Inflammatory macrophage treated with lipopolysaccharide for 1 hour (primary cell): Measurements from ENCODE around the gene LMAN1L.
A peak's percentile ranks its signal among the peaks of the same experiment; 100 is the strongest.

ENCODE experiments used
- DNase-seq, 2 donors: peaks; one replicate each; pipeline ENCODE4 v3.0.0-alpha.2; 2020 to 2022

Gene LMAN1L

DNA sequence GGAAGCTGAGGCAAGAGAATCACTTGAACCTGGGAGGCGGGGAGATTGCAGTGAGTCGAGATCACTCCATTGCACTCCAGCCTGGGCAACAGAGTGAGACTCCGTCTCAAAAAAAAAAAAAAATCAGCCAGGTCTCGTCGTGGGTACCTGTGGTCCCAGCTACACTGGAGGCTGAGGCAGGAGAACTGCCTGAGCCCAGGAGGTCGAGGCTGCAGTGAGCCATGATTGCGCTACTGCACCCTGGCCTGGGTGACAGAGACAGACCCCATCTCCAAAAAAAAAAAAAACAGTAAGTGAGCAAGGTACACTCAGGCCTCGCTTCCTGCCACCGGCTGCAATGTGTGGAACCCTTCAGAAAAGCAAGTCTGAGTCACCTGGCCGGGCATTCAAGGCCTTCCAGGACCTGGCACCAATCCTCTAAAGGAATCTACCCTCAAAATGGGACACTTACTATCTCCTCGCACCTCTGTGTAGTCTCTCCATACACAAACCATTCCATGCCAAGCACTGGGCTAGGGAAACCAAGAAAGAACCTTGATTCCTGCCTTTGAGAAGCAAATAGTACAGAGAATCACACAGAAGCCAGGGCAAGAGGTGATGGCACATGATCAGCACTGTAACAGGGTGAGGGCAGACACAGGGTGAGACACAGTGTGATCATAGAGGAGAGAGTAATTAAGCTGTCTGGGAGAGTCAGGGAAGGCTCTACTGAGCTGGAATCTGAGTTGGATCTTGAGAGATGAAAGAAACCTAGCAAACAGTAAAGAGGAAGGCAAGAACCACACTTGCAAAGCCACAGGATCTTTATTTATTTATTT, 50.8 kb downstream of the LMAN1L start:
- no peak for DNase-seq

DNA sequence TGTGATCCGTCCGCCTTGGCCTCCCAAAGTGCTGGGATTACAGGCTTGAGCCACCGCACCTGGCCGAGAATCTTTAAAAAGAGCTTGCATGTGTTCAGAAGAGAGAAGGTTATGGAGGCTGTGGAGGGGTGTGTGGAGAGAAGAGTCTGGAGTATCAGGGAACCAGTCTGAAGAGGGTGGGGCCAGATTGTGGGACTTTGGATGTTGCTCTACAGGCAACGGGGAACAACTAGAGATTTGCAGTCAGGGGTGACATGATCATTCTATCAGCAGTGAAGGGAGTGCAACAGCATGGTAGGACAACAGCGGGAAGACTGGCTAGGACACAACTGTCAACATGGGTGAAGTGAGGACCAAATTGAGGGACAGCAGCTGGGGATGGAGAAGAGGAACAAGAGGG, 51.7 kb downstream of the LMAN1L start:
- DNase-seq = no peak

DNA sequence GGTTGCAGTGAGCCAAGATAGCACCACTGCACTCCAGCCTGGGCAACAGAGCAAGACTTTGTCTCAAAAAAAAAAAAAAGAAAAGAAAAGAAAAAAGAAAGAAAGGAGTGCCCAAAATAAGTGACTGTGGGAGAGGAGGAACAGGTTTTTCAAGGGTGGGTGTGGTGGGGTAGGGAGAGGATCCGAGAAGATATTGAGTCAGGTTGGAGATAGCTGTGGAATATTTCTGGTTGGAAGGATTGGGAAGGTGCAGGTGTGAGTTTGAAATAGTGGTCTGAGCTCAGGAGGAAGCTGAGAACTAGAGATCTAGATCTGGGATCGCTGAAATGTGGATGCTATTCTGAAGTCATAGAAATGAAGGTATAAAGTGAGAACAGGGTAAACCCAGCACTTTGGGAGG, 52.7 kb downstream of the LMAN1L start:
- DNase-seq = no peak

GRCh38 chr15:74866090-74866489, 53.5 kb downstream of the LMAN1L start:
- DNase-seq = no peak

DNA sequence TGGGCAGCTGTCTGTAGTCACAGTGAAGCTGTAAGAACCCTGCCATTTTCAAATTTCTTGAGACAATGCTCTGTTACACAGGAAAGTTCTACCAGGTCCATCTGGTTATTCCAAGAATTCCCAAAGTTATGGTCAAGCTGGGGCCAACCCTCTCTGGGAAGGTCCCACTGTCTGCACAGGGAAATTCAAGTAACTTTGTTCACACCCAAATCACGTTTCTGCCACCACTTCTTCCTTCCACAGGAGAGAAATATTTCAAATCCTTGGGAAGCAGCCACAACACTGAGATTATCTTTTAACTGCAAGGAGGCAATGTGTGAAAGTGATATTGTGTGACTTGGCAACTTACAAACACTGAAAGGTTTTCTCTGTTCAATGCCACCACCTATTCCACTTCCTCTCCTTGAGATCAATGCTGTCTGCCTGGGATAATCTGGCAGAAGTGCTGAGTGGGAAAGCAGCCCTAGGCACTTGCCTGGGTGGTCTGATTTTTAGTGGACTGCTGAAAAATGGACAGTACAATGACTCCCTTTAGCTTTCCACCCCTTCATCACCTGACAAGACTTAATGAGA, 54.9 kb downstream of the LMAN1L start:
- DNase-seq = no peak

GRCh38 chr15:74868059-74868458, 55.4 kb downstream of the LMAN1L start:
- DNase-seq = peak; percentile 79 to 89

DNA sequence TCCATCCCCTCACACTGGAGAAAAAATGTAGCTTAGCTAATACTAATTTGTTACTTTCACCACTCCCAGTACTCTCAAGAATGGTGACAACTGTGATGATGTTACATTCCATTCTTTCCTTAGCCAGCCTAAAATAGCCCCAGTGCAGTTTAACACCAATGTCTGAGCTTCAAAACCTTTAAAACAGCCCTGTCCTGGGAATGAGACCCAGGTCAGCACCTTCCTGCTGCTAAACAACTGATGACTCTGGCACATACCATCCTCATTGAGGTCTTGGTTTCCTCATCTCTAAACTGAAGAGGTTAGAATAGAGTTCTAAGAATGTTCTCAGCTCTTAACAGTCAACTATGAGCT, 56.7 kb downstream of the LMAN1L start:
- no peak for DNase-seq

GRCh38 chr15:74869726-74870407, 57.2 kb downstream of the LMAN1L start:
- peak; percentile 78 to 88 for DNase-seq

GRCh38 chr15:74870436-74871215, 58.0 kb downstream of the LMAN1L start:
- DNase-seq = peak in 1 of 2 donors; percentile 34

DNA sequence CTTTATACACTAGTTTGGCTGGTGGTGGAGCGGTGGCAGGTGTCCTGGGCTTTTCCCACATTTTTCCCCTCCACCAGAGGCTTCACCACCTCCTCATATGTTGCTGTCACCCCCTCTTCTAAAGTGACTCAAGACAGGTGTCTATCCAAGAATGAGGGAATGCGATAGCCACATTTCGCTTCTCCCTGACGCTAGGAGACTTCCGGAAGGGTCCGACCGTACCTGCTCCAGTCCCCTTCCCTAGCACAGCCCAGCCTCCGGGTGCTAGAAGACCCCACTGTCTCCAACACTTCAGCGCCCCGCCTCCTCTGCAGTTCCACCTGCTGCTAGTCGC, 60.0 kb downstream of the LMAN1L start:
- DNase-seq = no peak

DNA sequence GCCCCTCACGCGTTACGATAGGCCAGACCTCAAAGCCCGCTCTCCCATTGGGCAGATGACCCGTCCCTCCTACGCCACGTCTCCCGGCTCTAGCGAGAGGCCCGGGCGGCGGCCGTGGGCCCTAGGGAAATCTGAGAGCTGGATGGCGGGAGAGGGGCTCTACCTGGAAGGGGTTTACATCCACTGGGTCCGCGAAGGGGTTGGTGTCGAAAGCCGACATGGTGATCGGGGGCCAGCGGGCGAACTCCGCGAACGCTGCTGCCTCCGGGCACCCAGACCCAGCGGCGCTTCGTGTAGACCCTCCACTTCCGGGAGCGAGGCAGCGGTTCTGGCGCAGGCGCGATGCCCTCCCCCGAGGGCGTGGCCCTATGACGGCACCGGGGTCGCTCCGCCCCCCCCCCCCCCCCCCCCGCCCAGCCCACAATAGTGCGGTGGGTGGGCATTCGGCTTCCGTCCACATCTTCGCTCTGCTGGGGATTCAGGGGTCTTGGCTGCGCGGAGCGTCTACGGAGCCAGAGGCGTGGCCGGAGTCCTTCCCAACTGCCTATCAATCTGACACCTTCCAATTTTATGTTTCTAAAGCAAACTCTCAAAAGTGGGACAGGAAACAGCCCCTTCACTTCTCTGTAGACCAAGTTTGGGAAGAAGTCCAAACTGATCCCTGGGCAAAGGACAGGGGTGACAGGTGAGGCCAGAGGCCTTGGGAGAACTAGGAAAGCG, 60.6 kb downstream of the LMAN1L start, which contains the start of gene SCAMP2:
Gene SCAMP2 (minus strand): TSS at position 330 of the 720 bp plus-strand sequence. CDS start 110 bp downstream, at position 220.
- peak; percentile 93 for DNase-seq

- DNase-seq = peak in 1 of 2 donors; percentile 17
Measured at GRCh38 chr15:74873756-74874424, 61.3 kb downstream of the LMAN1L start.
